HCT116 (cell line): ENCODE data around the gene MACF1.

ENCODE experiments used
- CTCF ChIP-seq, 3 experiments: fragments of 200-600 bp in 1 of 3; sonication (generic) in 1 of 3; IDR thresholded peaks in 2 of 3; conservative IDR thresholded peaks in 1 of 3; 2 replicates each; pipeline ENCODE4 v1.5.1; 2012 to 2017; ENCODE audit warnings: low read depth in 2 of 3, low read length in 2 of 3, antibody characterized with exemption in 1 of 3, borderline replicate concordance in 1 of 3, control low read depth in 1 of 3, mild to moderate bottlenecking in 1 of 3, mixed read lengths in 1 of 3, mixed run types in 1 of 3, moderate library complexity in 1 of 3; ENCODE audit not compliant: insufficient read depth in 1 of 3
- POLR2A ChIP-seq: IDR thresholded peaks from 2 replicates; pipeline ENCODE4 v1.7.0; 2011; ENCODE audit warnings: borderline replicate concordance; ENCODE audit not compliant: insufficient read depth, insufficient read length; ENCODE audit errors: extremely low read depth
- POLR2AphosphoS5 ChIP-seq: IDR thresholded peaks from 2 replicates; pipeline ENCODE4 v1.6.1; 2011; ENCODE audit warnings: mild to moderate bottlenecking, low read depth, low read length, moderate library complexity
- TCF7L2 ChIP-seq: IDR thresholded peaks from 2 replicates; pipeline ENCODE4 v1.7.0; 2011; ENCODE audit warnings: borderline replicate concordance, inconsistent platforms; ENCODE audit not compliant: insufficient read depth, insufficient read length; ENCODE audit errors: extremely low read depth
- YY1 ChIP-seq: IDR thresholded peaks from 2 replicates; pipeline ENCODE4 v1.6.1; 2011; ENCODE audit warnings: low read length, low read depth, moderate library complexity, mild to moderate bottlenecking; ENCODE audit not compliant: insufficient replicate concordance; ENCODE audit errors: extremely low read depth

GRCh38 chr1:39427374-39427773, 222.9 kb downstream of the MACF1 start:
- TF ChIP-seq POLR2AphosphoS5 = no peak
- TF ChIP-seq CTCF (IDR thresholded peaks at IDR 0.05 in 2 of 3, conservative IDR thresholded peaks at IDR 0.05 in 1 of 3; ENCODE audit: borderline replicate concordance in 1 of 3, insufficient read depth in 1 of 3, low read depth in 2 of 3, low read length in 2 of 3) = no peak
- TF ChIP-seq POLR2A = no peak
- TF ChIP-seq YY1 = no peak
- TF ChIP-seq TCF7L2 = no peak
